Muscle of leg (tissue), 11 donors: ENCODE data around the gene DSCAML1. TPM values are rescaled to one million over a fixed set of nuclear protein-coding genes. Genes with fewer than 3 reads are reported as not detected.
A peak's percentile ranks its signal among the peaks of the same experiment; 100 is the strongest.

Source experiments
- DNase-seq: peaks from one replicate; pipeline ENCODE4 v3.0.0; 2013
- H3K27ac ChIP-seq: one replicate; pipeline ENCODE4 v1.5.1; 2013; ENCODE audit warnings: mild to moderate bottlenecking, low read length, control low read depth
- H3K27me3 ChIP-seq: one replicate; pipeline ENCODE4 v1.6.1; 2013; ENCODE audit warnings: low read length; ENCODE audit not compliant: control insufficient read depth, insufficient read depth
- H3K36me3 ChIP-seq: one replicate; pipeline ENCODE4 v1.6.1; 2013; ENCODE audit warnings: low read length; ENCODE audit not compliant: control insufficient read depth, insufficient read depth
- H3K4me1 ChIP-seq: one replicate; pipeline ENCODE4 v1.6.1; 2013; ENCODE audit warnings: low read length; ENCODE audit not compliant: control insufficient read depth, insufficient read depth
- H3K4me3 ChIP-seq: one replicate; pipeline ENCODE4 v1.5.1; 2013; ENCODE audit warnings: low read length, control low read depth
- H3K9me3 ChIP-seq: replicated peaks from 2 replicates; pipeline ENCODE4 v1.6.1; 2013; ENCODE audit warnings: low read depth, low read length; ENCODE audit not compliant: control insufficient read depth
- WGBS: methylation state at CpG from one replicate; pipeline ENCODE4 v1.1.5; 2013; ENCODE audit warnings: missing lambda C conversion rate; ENCODE audit not compliant: insufficient coverage; 5-methylcytosine and 5-hydroxymethylcytosine counted together
- polyA plus RNA-seq, 8 donors: library from polyadenylated mRNA; unstranded; fragments of 120-200 nt; gene quantifications; one replicate each; pipeline versions ENCODE4 v1.2.1 to v1.2.3, GENCODE V29; 2013; ENCODE audit warnings: inconsistent platforms in 1 of 8, low replicate concordance in 1 of 8; ENCODE audit not compliant: insufficient read length in 8 of 8, insufficient read depth in 1 of 8
- total RNA-seq: library from RNA; stranded (reverse); fragments of 120-200 nt; gene quantifications from one replicate; pipeline ENCODE4 v1.2.4, GENCODE V29; 2013

Gene DSCAML1
- total and polyA plus RNA-seq, 9 donors = 0.28 to 0.80 (median 0.60) TPM

DNA sequence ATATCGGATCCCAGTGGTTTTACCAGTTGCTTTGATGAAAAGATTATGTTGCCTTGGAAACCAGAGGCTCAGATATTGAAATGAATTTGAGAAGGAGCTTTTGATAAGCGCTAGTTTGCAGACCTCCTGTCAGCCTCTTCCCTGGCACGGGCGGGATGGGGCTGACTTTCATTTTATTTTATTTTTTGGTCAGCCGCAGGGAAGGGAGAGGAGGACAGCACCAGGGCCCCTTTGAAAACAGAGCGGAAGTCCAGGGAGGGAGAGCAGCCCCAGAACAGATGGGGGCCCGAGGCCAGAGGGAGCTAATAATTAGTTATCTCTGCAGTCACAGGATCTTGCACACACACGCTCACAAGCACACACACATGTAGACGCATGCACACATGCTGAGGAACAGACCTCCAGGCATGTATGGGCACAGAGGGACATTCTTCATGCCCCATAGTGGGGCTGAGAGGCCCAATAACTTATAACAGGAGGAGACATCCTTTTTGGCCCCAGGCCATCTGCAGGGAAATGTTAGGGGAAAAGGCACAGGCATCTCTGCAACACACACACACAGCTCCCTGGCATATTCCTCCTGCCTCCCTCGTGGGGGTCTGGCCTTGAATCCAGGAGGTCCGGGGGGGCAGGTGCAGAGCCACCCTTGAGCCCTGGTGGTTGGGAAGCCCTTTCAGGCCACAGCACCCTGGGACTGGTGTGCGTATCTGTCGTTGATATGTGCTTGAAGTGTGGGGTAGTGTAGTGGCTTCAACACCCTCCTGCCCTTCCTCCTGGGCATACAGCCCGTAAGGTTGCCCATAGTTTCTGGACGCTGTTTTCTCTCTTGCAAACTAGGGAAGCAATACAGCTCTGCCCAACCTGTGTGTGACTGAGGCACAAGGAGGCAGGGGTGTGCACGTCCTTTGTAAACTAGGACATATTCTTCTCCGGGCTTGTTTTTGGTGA is 352.0 kb downstream of the DSCAML1 start:
- no peak for DNase-seq
- Histone ChIP-seq H3K4me1 (peaks cover 2% of the 10 kb centered on the region), H3K4me3 (no peak overlapping the region), H3K27ac (no peak overlapping the region), H3K36me3 (no peaks in the 10 kb centered on the region), H3K9me3 (no peaks in the 10 kb centered on the region), H3K27me3 (peaks cover 28% of the 10 kb centered on the region)
- 55% methylated on average over 7 of the region's 17 CpGs for WGBS

DNA sequence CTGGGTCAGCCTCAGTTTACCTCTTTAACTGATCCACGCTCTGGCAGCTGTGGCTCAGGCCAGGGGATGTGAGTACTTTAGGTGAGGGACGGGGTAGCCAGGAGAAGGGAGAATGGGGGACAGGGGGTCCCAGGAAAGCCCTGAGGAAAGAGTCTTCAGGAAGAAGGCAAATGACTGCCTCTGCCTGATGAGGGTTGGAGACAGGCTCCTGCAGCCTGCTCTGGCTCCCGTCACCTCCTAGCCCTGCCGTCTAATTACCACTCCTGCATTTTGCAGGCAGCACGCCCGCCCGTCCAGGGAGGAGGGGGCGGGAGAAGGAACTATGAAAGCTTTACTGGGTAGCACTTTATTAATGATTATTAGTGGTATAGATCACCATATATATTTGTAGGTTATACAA is 352.8 kb downstream of the DSCAML1 start:
- Histone ChIP-seq H3K27me3 (peaks cover 31% of the 10 kb centered on the region), H3K36me3 (no peaks in the 10 kb centered on the region), H3K4me3 (no peak overlapping the region), H3K9me3 (no peaks in the 10 kb centered on the region), H3K4me1 (peaks cover 2% of the 10 kb centered on the region), H3K27ac (no peak overlapping the region)
- DNase-seq = no peak
- no CpG with 5 or more reads among the region's 8 CpGs for WGBS

DNA sequence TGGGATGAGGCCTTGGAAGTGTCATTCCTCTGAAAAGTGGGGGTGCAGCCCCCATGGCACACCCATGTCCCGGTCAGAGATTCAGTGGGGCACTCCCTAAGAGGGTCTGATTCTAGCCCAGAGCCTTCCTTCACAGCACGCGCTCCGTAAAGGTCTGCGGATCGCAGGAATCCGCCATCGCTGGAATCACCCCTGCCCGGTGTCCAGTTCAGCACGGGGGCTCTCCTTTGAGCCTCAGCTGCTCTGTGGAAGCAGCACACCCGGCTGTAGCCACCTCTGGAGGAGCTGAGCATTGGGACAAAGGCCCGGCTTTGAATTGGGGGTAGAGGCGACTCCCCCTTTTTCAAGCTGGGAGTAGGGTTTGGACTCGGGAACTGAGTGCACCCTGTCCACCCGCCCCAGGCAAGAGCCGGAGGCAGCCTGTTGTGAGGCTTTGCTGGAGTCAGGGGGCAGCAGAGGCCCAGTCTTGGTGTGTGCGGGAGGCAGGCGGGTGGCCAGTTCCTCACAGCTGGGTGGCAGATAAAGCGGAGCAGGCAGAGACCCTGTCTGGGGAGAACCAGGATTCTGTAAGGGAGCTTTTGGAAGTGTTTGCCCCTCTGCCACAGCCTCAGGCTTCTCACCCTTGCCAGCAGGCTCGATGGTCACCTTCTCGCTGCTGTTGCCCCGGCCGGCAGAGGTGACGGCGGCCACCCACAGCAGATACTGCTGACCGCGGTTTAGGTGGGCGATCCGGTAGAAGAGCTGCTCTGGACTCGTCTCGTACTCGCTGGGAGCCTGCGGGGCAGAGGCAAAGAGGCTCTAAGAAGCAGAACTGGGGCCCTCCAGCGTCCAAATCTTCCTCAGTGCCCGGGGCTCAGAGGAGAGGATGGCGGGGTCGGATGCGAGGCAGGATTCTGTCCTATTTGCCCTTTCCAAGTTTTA is 353.5 kb downstream of the DSCAML1 start:
- no peak overlapping the region for H3K4me3 ChIP-seq
- H3K36me3 ChIP-seq = no peaks in the 10 kb centered on the region

DNA sequence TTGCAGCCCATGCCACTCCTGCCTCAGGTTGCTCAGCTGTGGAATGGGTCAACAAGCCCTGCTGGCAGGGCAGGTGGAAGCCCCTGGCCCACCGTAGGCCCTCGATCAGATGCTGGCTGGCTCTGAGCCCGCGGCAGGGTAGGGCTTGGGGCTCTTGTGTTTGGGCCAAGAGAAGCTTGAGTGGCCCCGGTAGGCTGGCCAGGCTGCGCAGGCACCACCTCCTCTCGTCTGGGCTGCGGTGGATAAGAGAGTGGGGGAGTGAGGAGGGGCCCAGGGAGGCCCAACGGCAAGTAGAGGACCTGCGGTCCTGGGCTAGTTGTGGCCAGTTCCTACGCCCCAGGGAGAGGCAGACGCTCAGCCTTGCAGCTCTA is 354.2 kb downstream of the DSCAML1 start:
- no peaks in the 10 kb centered on the region for H3K9me3 ChIP-seq
- DNase-seq = no peak
- no peak overlapping the region for H3K4me3 ChIP-seq
- H3K27me3 ChIP-seq = peaks cover 31% of the 10 kb centered on the region
- peaks cover 2% of the 10 kb centered on the region for H3K4me1 ChIP-seq
- no peak overlapping the region for H3K27ac ChIP-seq
- no peaks in the 10 kb centered on the region for H3K36me3 ChIP-seq
- WGBS = 64% methylated on average over 9 of the region's 12 CpGs

More for the DNA sequence above, 353.5 kb downstream of the DSCAML1 start:
- DNase-seq = peak; percentile 74
- Histone ChIP-seq H3K27me3 (peaks cover 31% of the 10 kb centered on the region), H3K4me1 (peaks cover 2% of the 10 kb centered on the region), H3K9me3 (no peaks in the 10 kb centered on the region), H3K27ac (no peak overlapping the region)
- WGBS = 29% methylated on average over 38 of the region's 38 CpGs

DNA sequence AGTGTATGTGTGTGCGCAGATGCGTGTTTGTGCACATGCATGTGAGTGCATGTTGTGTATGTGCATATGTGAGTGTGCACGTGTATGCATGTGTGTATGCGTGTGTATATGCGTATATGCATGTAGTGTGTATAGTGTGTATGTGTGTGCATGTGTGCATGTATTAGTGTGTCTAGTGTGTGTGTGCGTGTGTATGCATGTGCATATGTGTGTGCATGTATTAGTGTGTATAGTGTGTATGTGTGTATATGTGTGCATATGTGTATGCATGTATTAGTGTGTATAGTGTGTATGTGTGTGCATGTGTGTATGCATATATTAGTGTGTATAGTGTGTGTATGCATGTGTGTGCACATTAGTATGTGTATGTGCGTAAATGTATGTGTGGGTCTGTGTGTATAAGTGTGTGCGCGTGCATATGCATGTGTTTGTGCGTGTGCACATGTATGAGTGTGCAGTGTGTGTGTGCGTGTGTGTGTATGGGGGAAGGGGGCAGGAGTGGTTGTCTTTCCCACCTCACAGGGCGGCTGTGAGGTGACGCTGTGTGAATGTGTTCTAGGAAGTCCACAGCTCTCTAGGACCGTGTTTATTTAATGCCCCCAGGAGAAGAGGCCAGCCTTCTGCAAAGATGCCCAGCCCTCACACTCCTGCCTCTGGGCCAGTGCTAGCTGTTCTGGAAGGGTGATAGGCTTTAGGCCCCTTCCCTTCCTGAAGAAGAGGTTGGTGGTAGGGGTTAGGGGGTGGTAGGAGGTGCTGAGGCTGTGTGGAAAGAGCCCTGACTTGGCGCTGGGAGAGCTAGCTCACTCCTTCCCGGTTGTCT is 354.8 kb downstream of the DSCAML1 start:
- no peak overlapping the region for H3K27ac ChIP-seq
- DNase-seq = no peak
- H3K9me3 ChIP-seq = no peaks in the 10 kb centered on the region
- H3K4me3 ChIP-seq = no peak overlapping the region
- WGBS = 89% methylated on average over 13 of the region's 16 CpGs
- H3K4me1 ChIP-seq = peaks cover 2% of the 10 kb centered on the region
- H3K27me3 ChIP-seq = peaks cover 31% of the 10 kb centered on the region
- H3K36me3 ChIP-seq = no peaks in the 10 kb centered on the region

DNA sequence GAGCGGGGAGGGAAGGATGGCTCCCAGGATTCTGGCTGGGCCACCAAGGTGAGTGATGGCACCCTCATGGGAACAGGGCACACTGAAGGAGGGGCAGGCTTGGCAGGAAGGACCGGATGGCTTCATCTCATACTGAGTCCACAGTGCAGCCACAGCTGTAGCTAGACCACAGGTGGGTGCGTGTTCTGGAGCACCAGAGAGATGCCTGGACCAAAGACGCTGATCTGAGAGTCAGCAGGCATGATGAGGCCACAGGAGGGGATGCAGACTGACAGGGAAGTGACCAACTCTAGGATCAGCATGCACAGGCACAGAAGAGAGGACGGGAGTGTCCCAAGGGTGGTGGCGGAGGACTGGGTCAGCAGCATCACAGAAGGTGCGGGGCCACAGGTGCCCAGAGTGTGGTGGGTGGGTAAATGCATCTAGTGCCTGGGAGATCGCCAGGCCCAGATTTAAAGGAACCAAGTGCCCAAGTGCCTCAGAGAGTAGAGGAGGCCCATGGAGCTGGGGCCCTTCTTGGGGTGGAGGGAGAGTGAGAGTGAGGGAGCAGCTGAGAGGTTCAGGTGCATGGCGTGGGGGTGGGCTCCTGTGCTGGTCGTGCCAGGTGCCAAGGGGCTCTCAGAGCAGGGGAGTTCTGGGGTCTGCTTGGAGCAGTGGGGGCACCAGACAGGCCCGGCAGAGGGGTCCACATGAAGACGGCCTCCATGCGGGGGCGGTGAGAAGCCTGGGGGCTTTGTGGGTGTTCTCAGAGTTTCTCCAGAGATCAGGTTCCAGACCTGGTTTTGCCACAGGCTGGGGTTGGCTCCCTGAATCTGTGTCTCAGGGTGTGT is 355.7 kb downstream of the DSCAML1 start:
- no peak overlapping the region for H3K27ac ChIP-seq
- peaks cover 31% of the 10 kb centered on the region for H3K27me3 ChIP-seq
- peaks cover 2% of the 10 kb centered on the region for H3K4me1 ChIP-seq
- no peak overlapping the region for H3K4me3 ChIP-seq
- H3K9me3 ChIP-seq = no peaks in the 10 kb centered on the region
- no peak for DNase-seq
- H3K36me3 ChIP-seq = no peaks in the 10 kb centered on the region
- 75% methylated on average over 13 of the region's 14 CpGs for WGBS

DNA sequence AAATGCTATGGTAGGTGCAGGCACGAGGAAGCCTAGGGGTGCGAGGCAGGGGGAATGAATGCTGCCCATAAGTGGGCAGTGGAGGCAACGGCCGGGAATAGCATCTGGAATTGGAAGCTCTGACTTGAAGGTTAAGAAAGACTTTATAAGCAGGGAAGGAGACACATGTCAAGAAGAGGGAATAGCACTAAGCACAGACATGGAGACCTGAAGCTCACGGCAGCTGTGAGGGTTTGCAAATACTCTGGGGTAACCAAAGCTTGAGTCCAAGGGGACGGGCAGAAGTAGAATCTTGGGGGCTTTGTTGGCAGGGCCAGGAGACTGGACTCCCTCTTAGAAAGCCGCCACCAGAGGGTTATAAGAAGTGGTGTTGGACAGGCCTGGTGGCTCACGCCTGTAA is 356.8 kb downstream of the DSCAML1 start:
- Histone ChIP-seq H3K9me3 (no peaks in the 10 kb centered on the region), H3K27ac (no peak overlapping the region), H3K27me3 (peaks cover 31% of the 10 kb centered on the region), H3K4me1 (peaks cover 2% of the 10 kb centered on the region), H3K36me3 (peaks cover 4% of the 10 kb centered on the region), H3K4me3 (no peak overlapping the region)
- WGBS = 70% methylated on average over 8 of the region's 8 CpGs
- DNase-seq = no peak

DNA sequence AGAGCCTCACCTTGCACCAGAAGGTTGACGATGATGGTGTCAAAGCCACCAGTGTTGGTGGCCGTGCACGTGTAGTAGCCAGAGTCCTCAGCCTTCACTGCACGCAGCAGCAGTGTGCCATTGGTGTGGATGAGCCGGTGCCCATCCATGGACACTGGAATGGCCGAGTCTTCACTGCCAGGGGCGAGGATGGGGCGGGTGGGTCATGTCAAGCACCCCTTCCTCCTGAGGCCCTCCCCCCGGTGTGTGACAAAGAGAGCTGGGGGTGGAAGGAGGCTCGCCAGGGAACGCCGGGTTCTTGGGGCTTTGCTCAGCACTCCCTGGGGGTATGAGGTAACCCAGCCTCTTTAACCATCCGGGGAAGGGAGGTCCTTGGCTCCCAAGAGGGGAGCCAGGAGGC is 357.8 kb downstream of the DSCAML1 start:
- no peak overlapping the region for H3K27ac ChIP-seq
- peaks cover 5% of the 10 kb centered on the region for H3K36me3 ChIP-seq
- no peak overlapping the region for H3K4me3 ChIP-seq
- DNase-seq = no peak
- H3K9me3 ChIP-seq = no peaks in the 10 kb centered on the region
- peaks cover 22% of the 10 kb centered on the region for H3K27me3 ChIP-seq
- 76% methylated on average over 9 of the region's 13 CpGs for WGBS
- peaks cover 2% of the 10 kb centered on the region for H3K4me1 ChIP-seq

DNA sequence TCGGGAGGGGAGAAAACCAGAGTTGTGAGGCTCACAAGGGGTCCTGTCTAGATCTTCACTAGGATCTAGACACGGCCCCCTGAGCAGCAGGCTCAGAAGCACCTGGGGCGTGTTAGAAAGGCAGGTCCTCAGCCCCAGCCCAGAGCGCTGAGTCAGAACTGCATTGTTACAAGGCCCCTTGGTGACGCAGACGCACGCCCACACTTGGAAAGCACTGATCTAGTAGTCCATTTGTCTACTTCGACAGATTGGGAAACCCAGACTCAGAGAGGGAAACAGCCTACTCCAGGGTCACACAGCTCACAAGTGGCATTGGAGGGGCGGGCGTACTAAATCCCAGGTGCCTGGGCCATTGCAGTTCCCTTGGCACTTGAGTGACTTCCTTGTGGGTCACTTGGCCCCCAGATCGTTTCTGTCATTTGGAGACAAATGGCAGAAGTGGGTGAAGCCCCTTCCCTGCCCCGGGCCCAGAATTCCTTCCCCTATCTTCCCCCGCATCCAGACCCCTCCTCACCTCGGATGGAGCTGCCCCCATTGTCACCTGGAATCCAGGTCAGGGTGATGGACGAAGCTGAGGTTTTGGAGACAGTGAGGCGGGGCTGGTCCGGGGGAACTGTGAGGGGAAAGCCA is 358.5 kb downstream of the DSCAML1 start:
- Histone ChIP-seq H3K4me3 (no peak overlapping the region), H3K4me1 (no peaks in the 10 kb centered on the region), H3K27ac (no peak overlapping the region), H3K36me3 (peaks cover 5% of the 10 kb centered on the region), H3K9me3 (no peaks in the 10 kb centered on the region), H3K27me3 (peaks cover 14% of the 10 kb centered on the region)
- WGBS = 60% methylated on average over 11 of the region's 17 CpGs
- DNase-seq = no peak
